T1000 (cell line): ENCODE results near the gene WWC2.
"Not testable (repeated sequence)": the region's sequence is repeated elsewhere in the genome, so short reads cannot be mapped to it uniquely, and the experiment has no call there.

Experiments
- DNase-seq: peaks from one replicate; lab custom pipeline; 2025; ENCODE audit warnings: mixed read lengths; lab: John Stamatoyannopoulos, UW

WWC2 gene

GRCh38 chr4:183142571-183143550 is 43.8 kb downstream of the WWC2 start:
- no peak for DNase-seq

DNA sequence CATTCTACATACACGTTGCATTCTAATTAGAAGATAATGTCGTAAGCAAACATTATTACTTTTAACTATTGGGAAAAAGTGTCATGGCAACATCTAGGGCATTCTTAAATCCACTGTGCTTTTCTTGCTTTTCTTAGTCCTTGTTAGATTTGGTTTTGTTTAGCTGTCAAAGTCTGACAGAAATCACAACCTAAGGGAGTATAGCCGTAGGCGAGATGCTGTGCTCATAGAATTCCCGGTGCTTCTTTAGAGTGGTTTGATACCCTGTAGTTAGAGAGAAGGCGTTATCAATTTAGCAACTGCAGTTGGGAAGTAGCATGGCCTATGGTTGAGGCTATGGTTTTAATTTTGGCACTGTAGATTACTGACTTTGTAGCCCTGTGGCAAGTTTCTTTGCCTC is 45.7 kb downstream of the WWC2 start:
- DNase-seq: no peak

GRCh38 chr4:183145773-183146172 is 46.7 kb downstream of the WWC2 start:
- DNase-seq: no peak

DNA sequence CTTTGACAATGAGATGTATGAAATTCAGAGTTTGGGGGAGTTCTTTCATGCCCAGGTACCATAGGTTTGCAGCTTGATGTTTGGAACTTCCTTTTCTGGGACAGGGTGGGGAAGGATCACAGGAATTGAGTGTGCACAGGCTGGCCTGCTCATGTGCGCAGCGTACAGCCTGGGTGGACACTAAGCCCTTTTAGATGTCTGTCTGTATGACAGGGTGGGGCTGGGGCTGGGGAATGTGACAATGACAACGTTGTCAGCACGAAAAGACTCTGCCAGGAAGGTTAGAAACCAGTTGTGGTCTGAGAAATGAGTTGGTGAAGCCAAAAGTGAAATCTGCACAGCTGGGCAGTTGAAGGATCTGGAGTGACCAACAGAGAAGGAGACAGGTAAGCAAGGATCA is 47.4 kb downstream of the WWC2 start:
- DNase-seq: no peak

DNA sequence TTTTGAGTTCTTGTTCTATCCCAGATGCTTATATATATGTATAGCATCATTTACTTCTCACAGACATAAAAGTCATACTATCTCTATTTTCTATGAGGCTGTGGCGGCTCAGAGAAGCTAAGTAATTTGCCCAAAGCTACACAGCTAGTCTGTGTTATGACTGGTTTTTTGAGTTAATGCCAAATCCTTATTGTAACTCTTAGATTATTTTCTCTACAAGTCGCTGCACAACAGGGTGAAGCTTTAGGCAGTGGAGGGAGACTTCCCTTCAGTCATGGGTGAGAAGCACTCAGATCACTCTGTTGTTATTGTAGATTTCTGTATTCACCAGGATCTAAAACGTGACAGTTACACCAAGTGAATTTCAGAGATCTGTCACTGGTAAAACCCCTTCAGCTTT is 48.1 kb downstream of the WWC2 start:
- no peak for DNase-seq

DNA sequence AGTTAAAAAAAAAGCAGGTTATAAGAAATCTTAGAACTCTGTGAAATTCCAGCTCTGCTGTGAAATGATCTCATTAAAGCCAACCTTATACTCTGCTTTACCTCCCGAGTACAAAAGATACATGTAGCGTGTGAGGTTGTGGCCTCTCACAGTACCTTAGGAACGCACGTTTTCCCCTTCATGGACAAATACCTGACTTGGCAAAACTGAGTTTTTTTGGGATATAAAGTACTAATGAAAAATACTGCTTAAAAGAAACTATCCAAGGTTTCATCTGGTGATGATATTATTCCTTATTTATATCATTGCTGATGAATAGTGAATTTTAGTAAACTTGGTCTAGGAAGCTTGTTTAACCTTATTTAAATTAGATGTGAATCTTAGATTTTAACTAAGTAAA is 48.9 kb downstream of the WWC2 start:
- no peak for DNase-seq

- DNase-seq: no peak
Observed at GRCh38 chr4:183149616-183150539, 50.8 kb downstream of the WWC2 start.

DNA sequence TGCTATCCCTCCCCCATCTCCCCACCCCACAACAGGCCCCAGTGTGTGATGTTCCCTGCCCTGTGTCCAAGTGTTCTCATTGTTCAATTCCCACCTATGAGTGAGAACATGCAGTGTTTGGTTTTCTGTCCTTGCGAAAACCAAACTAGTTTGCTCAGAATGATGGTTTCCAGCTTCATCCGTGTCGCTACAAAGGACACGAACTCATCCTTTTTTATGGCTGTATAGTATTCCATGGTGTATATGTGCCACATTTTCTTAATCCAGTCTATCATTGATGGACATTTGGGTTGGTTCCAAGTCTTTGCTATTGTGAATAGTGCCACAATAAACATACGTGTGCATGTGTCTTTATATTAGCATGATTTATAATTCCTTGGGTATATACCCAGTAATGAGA is 51.6 kb downstream of the WWC2 start:
- not testable (repeated sequence) for DNase-seq

GRCh38 chr4:183152232-183152631 is 53.2 kb downstream of the WWC2 start:
- DNase-seq: not testable (repeated sequence)

DNA sequence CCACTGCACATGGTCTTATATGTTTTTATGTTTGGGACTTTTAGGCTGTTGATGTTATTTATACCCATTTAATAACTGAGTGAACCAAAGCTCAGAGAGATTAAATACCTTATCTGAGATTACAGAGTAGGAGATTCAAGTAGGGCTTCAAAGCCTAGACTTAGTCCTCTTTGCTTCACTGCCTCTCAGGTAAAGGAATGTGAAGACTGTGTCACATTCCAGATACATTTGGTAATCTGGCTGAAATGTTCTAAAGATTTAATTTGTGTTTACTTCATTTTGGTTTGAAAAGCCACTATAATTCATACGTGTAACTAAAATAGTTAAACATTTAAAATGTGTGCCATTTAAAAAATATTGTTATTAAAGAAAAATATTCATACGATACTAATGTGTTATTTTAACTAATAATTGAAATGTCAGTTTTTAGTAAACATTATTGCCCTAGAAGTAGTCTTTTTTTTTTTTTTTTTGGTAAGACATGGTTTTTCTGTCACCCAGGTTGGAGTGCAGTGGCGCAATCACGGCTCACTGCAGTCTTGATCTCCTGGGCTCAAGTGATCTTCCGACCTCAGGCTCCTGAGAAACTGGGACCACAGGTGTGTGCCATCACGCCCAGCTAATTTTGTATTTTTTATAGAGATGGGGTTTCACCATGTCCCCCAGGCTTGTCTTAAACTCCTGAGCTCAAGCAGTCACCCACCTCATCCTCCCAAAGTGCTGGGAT is 54.3 kb downstream of the WWC2 start:
- DNase-seq: no peak

- DNase-seq: no peak
Observed at GRCh38 chr4:183154701-183155391, 55.8 kb downstream of the WWC2 start.

- DNase-seq: no peak
Observed at GRCh38 chr4:183155450-183156184, 56.6 kb downstream of the WWC2 start.

DNA sequence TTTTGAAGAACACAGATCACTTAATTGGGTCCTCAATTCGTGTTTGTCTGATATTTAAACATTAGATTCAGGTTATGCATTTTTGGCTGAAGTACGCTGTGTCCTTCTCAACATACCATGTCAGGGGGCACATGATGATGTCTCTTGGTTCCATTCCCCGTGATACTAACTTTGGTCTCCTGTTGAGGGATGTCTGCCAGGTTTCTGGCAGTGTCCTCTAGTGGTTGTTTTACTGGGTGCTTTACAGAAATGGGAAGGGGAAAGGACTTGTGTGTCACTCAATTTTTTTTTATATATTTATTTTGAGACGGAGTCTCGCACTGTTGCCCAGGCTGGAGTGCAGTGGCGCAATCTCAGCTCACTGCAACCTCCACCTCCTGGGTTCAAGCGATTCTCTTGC is 58.2 kb downstream of the WWC2 start:
- no peak for DNase-seq

- DNase-seq: no peak
Observed at GRCh38 chr4:183158062-183158461, 59.0 kb downstream of the WWC2 start.

- no peak for DNase-seq
Observed at GRCh38 chr4:183161630-183162029, 62.6 kb downstream of the WWC2 start.

DNA sequence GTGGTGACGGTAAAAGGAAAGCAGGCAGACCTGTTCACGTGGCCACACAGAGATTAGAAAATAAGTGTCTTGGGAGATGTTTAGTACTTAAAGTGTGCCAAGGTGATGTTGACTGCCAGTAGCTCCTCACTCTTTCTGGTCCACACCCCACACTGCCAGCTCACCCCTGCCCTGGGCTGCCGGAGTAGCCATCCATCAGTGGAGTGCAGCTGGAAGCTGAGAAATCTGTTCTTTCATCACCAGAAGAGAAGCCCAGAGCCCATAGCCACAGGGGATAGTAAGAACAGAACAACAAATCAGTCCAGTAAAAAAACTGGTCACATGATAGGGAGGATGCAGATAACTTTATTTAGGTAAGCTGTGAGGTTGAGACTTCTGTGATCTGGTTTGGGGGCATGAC is 64.1 kb downstream of the WWC2 start:
- no peak for DNase-seq

- no peak for DNase-seq
Observed at GRCh38 chr4:183164963-183165362, 65.9 kb downstream of the WWC2 start.

DNA sequence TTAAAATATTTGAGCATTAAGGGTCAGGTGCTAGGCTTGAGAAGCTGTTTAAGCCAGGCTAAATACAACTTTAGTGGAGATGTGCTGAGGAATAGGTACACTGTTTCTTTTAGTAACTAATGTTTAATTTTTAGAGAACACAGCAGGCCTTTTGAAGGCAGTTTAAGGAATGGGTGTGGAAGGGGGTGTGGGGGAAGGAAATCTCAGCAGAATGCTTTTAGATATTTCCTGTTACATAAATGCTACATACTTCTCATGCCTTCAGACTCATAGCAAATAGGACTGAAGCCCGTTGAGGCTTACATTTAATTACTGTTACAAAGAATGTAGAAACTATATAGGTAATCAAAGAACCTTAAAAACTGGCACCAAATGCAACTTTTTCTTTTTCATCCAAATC is 66.3 kb downstream of the WWC2 start:
- no peak for DNase-seq

DNA sequence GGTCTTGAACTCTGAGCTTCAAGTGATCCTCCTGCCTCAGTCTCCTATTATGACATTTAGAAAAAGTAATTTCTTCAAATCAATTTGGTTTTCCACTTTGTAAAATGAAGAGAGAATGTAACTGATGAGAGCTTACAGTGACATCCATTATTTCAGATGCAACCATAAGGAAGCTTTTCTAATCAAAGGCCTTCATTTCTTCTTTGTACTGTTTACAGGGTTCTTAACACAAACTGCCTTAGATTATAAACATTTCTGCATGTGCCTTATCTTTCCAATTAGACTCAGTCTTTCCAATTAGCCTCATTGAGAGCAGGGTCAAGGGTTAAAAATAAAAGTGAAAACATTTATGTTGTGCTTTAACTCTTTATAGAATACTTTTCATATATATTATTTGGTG is 71.8 kb downstream of the WWC2 start:
- DNase-seq: no peak

DNA sequence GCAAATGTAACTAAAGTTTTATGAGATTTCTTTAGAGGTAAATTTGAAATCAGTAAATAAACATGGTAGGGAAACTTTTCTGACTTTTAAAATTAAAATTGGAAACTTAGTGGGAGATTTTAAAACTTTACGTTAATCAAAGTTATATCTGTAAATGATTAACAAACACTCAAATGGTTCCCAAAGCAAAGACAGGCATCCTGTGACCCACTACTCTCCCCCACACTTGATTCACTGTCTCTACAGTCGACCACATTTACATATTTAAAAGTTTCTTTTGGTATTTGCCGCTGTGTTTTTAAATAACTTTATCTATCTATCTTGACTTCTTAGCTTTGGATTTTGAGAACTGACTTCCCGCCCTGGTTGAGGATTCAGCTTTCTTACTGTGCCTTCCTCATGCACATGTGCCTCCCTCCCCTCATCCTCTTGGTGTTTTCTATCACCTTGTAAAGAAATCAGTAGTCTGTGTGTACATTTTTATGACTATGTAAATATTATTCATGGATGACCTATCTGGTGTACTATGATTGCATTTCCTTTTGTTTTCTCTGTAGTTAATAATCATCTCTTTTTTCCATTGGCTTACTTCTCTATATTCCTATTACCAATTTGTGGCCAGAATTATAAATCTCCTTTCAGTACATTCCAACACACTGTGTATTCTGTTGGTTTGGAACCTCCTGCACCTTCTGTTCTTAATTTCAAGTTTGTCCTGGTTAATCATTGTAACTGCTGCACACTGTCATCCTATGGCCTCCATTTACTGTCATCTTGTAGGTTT is 72.6 kb downstream of the WWC2 start:
- no peak for DNase-seq
